K562 (cell line): ENCODE data around the gene SLC38A1. TPM values are rescaled to one million over a fixed set of nuclear protein-coding genes. Genes with fewer than 3 reads are reported as not detected.

Experiments
- ARID1B ChIP-seq: fragments of 450-650 bp; IDR thresholded peaks from 2 replicates; pipeline ENCODE4 v1.6.1; 2016; ENCODE audit warnings: antibody characterized with exemption, mild to moderate bottlenecking, inconsistent platforms
- BRD4 ChIP-seq: fragments of 200-600 bp; sonication (generic); IDR thresholded peaks from 2 replicates; pipeline ENCODE4 v1.6.1; 2017; ENCODE audit warnings: inconsistent platforms
- EGR1 ChIP-seq: fragments of 450-650 bp; conservative IDR thresholded peaks from 2 replicates; pipeline ENCODE4 v1.6.1; 2017; ENCODE audit warnings: mild to moderate bottlenecking
- ELF4 ChIP-seq: fragments of 450-650 bp; formaldehyde crosslinking; IDR thresholded peaks from 2 replicates; pipeline ENCODE4 v1.4.0; 2022; ENCODE audit warnings: missing genetic modification characterization
- FOXK2 ChIP-seq, 2 experiments: fragments of 450-650 bp; IDR thresholded peaks in 1 of 2; conservative IDR thresholded peaks in 1 of 2; 2 replicates each; pipeline ENCODE4 v1.6.1; 2016; ENCODE audit warnings: low read depth in 2 of 2, mild to moderate bottlenecking in 1 of 2
- HDAC1 ChIP-seq, 2 experiments: fragments of 450-650 bp; IDR thresholded peaks; 2 replicates each; pipeline ENCODE4 v1.6.1; 2016 to 2017; ENCODE audit warnings: inconsistent platforms in 1 of 2, mild to moderate bottlenecking in 1 of 2, moderate library complexity in 1 of 2
- HNRNPK ChIP-seq: fragments of 200-400 bp; formaldehyde crosslinking; IDR thresholded peaks from one replicate; pipeline ENCODE4 v1.6.1; 2018; ENCODE audit warnings: mild to moderate bottlenecking, low read depth, low read length; ENCODE audit not compliant: poor library complexity, severe bottlenecking
- KAT7 ChIP-seq: sonication (generic); formaldehyde crosslinking; IDR thresholded peaks from 2 replicates; pipeline ENCODE4 v1.8.0; 2022; ENCODE audit warnings: missing genetic modification reagents, mild to moderate bottlenecking, borderline replicate concordance
- RBM22 ChIP-seq: fragments of 200-400 bp; formaldehyde crosslinking; IDR thresholded peaks from 2 replicates; pipeline ENCODE4 v1.6.1; 2018; ENCODE audit warnings: low read length, low read depth; ENCODE audit not compliant: poor library complexity, severe bottlenecking
- RUNX1 ChIP-seq: sonication (generic); IDR thresholded peaks from 2 replicates; pipeline ENCODE4 v1.6.1; 2016; ENCODE audit warnings: antibody characterized with exemption, low read depth
- SIX5 ChIP-seq, 2 experiments: IDR thresholded peaks; 2 replicates each; pipeline ENCODE4 v1.6.1; 2011; ENCODE audit warnings: low read length in 2 of 2, borderline replicate concordance in 1 of 2, low read depth in 1 of 2, mild to moderate bottlenecking in 1 of 2, moderate library complexity in 1 of 2; ENCODE audit not compliant: insufficient read depth in 1 of 2
- SRSF1 ChIP-seq: fragments of 200-400 bp; formaldehyde crosslinking; IDR thresholded peaks from 2 replicates; pipeline ENCODE4 v1.6.1; 2017; ENCODE audit warnings: mild to moderate bottlenecking, low read depth, low read length, moderate library complexity
- TCF3 ChIP-seq: sonication (generic); formaldehyde crosslinking; IDR thresholded peaks from 2 replicates; pipeline ENCODE4 v1.4.0; 2020; ENCODE audit warnings: mild to moderate bottlenecking, missing genetic modification reagents
- ZNF561 ChIP-seq: fragments of 450-650 bp; formaldehyde crosslinking; conservative IDR thresholded peaks from 2 replicates; pipeline ENCODE4 v1.4.0; 2020; ENCODE audit warnings: mild to moderate bottlenecking, moderate library complexity
- ZNF586 ChIP-seq: fragments of 450-650 bp; formaldehyde crosslinking; conservative IDR thresholded peaks from 2 replicates; pipeline ENCODE4 v1.4.0; 2020; ENCODE audit warnings: mild to moderate bottlenecking, moderate library complexity
- ZNF766 ChIP-seq: fragments of 200-800 bp; sonication (Bioruptor generic); conservative IDR thresholded peaks from 2 replicates; pipeline ENCODE4 v1.6.1; 2016; ENCODE audit warnings: missing genetic modification characterization, missing compliant biosample characterization
- polyA plus RNA-seq, 8 experiments: library from polyadenylated mRNA; depleted of rRNA in 4 of 8; stranded (reverse) in 5 of 8; unstranded in 3 of 8; fragments of >200 nt; fragmentation: Nextera tagmentation in 2 of 8; fragmentation: Illumina TruSeq in 1 of 8; extraction: Ambion mirVana in 2 of 8; extraction: Trizol in 1 of 8; gene quantifications; 2 replicates each; pipeline versions ENCODE4 v1.2.1 to v1.2.3, GENCODE V29; 2011 to 2014; ENCODE audit warnings: inconsistent platforms in 1 of 8, missing spikeins in 1 of 8
- total RNA-seq, 7 experiments: library from RNA; depleted of rRNA in 6 of 7; stranded (reverse); fragments of >200 nt in 6 of 7; fragmentation: Illumina TruSeq in 2 of 7; extraction: Trizol in 2 of 7; gene quantifications; 2 replicates each; pipeline versions ENCODE4 v1.2.1 to v1.2.3, GENCODE V29; 2011 to 2021; ENCODE audit warnings: low replicate concordance in 1 of 7
- TF ChIP-seq, protein P1 (sequence below): fragments of 200-800 bp; sonication (Bioruptor generic); IDR thresholded peaks from 2 replicates; pipeline ENCODE4 v1.6.1; 2017; ENCODE audit warnings: missing genetic modification characterization, missing compliant biosample characterization
- TF ChIP-seq, protein P2 (sequence below): sonication (generic); formaldehyde crosslinking; IDR thresholded peaks from 2 replicates; pipeline ENCODE4 v1.8.1; 2023; ENCODE audit warnings: mild to moderate bottlenecking, missing genetic modification reagents, moderate library complexity
- TF ChIP-seq, protein P3 (sequence below): fragments of 450-650 bp; IDR thresholded peaks from 2 replicates; pipeline ENCODE4 v1.7.1; 2018; ENCODE audit warnings: mild to moderate bottlenecking, low read depth; ENCODE audit not compliant: partially characterized antibody
- TF ChIP-seq, protein P4 (sequence below), 2 experiments: fragments of 450-650 bp; IDR thresholded peaks; 2 replicates each; pipeline ENCODE4 v1.6.1; 2016

SLC38A1 gene
- total and polyA plus RNA-seq, 9 of the 15 experiments (the other 6 are each of a cell fraction or from before 2014, with no cell fraction given): 51.9 to 112 (median 75.0) TPM

DNA sequence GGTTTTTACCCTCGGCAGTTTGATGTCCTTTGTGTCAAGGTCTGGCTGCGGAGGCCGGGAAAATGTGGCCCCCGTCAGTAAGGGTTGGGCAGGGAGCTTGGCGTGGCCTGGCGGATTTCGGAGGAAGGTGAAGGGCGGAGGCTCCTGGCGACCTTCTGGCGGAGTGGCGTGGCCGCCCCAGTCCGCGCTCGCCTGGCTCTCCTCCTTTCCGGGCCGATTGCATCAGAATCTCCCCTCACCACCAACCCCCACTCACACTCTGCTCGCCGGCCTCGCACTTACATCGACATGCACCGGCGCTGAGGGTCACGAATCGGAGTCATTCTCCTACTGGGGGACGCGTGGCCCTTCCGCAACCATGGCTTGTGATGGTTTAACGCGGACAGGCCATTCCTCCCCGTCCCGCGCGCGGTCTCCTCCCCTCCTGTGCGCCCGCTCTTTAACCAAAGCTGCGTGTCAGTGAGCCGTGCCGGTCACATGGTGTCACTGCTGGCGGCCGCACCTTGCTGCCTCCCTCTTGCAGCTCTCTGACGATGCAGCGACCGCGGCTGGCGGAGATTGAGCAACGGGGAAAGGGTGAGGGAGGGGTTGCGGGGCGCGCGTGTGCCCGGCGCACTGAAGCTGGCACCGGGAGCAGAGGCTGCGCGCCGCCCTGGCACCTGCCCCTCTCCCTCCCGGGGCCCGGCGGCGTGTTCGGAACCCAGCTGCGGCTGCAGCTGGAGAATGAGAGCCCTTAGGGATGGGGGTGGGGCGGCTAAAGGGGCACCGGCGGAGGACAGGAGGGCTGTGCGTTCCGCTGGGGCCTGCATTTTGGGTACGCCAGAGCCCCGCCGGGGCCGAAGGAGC, at the start of gene SLC38A1 (continued):
- TF ChIP-seq, protein P1, sequence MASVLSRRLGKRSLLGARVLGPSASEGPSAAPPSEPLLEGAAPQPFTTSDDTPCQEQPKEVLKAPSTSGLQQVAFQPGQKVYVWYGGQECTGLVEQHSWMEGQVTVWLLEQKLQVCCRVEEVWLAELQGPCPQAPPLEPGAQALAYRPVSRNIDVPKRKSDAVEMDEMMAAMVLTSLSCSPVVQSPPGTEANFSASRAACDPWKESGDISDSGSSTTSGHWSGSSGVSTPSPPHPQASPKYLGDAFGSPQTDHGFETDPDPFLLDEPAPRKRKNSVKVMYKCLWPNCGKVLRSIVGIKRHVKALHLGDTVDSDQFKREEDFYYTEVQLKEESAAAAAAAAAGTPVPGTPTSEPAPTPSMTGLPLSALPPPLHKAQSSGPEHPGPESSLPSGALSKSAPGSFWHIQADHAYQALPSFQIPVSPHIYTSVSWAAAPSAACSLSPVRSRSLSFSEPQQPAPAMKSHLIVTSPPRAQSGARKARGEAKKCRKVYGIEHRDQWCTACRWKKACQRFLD: peak; percentile 73
- TF ChIP-seq ZNF586: no peak
- TF ChIP-seq EGR1: no peak
- peak; percentile 20 for TF ChIP-seq TCF3 (CRISPR knock-in tag)
- TF ChIP-seq RBM22: peak; percentile 80
- peak; percentile 62 for TF ChIP-seq ARID1B
- no peak for TF ChIP-seq SIX5 (IDR thresholded peaks at IDR 0.05; ENCODE audit: borderline replicate concordance in 1 of 2, insufficient read depth in 1 of 2, low read depth in 1 of 2, low read length in 2 of 2)
- no peak; a peak in 1 of 4 replicates for TF ChIP-seq FOXK2 (conservative IDR thresholded peaks at IDR 0.05 in 1 of 2, IDR thresholded peaks at IDR 0.05 in 1 of 2; ENCODE audit: low read depth in 2 of 2)
- TF ChIP-seq, protein P2, sequence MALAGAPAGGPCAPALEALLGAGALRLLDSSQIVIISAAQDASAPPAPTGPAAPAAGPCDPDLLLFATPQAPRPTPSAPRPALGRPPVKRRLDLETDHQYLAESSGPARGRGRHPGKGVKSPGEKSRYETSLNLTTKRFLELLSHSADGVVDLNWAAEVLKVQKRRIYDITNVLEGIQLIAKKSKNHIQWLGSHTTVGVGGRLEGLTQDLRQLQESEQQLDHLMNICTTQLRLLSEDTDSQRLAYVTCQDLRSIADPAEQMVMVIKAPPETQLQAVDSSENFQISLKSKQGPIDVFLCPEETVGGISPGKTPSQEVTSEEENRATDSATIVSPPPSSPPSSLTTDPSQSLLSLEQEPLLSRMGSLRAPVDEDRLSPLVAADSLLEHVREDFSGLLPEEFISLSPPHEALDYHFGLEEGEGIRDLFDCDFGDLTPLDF (CRISPR knock-in tag): peak; percentile 77; the same call in 1 of the 2 replicates
- no peak for TF ChIP-seq HNRNPK
- 0 out of 2 replicates have a peak, but pooled peaks have one; percentile 45 for TF ChIP-seq KAT7 (CRISPR knock-in tag)
- TF ChIP-seq ZNF561: no peak
- TF ChIP-seq ZNF766: no peak
- TF ChIP-seq HDAC1 (IDR thresholded peaks at IDR 0.05): peak in 1 of 2 experiments; percentile 74; a peak in 2 of 4 replicates
- peak; percentile 93 for TF ChIP-seq BRD4
- 0 out of 2 replicates have a peak, but pooled peaks have one; percentile 7 for TF ChIP-seq RUNX1
- no peak for TF ChIP-seq SRSF1
- TF ChIP-seq, protein P3, sequence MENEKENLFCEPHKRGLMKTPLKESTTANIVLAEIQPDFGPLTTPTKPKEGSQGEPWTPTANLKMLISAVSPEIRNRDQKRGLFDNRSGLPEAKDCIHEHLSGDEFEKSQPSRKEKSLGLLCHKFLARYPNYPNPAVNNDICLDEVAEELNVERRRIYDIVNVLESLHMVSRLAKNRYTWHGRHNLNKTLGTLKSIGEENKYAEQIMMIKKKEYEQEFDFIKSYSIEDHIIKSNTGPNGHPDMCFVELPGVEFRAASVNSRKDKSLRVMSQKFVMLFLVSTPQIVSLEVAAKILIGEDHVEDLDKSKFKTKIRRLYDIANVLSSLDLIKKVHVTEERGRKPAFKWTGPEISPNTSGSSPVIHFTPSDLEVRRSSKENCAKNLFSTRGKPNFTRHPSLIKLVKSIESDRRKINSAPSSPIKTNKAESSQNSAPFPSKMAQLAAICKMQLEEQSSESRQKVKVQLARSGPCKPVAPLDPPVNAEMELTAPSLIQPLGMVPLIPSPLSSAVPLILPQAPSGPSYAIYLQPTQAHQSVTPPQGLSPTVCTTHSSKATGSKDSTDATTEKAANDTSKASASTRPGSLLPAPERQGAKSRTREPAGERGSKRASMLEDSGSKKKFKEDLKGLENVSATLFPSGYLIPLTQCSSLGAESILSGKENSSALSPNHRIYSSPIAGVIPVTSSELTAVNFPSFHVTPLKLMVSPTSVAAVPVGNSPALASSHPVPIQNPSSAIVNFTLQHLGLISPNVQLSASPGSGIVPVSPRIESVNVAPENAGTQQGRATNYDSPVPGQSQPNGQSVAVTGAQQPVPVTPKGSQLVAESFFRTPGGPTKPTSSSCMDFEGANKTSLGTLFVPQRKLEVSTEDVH: no peak
- TF ChIP-seq ELF4 (CRISPR knock-in tag): no peak
- TF ChIP-seq, protein P4, sequence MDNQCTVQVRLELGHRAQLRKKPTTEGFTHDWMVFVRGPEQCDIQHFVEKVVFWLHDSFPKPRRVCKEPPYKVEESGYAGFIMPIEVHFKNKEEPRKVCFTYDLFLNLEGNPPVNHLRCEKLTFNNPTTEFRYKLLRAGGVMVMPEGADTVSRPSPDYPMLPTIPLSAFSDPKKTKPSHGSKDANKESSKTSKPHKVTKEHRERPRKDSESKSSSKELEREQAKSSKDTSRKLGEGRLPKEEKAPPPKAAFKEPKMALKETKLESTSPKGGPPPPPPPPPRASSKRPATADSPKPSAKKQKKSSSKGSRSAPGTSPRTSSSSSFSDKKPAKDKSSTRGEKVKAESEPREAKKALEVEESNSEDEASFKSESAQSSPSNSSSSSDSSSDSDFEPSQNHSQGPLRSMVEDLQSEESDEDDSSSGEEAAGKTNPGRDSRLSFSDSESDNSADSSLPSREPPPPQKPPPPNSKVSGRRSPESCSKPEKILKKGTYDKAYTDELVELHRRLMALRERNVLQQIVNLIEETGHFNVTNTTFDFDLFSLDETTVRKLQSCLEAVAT (IDR thresholded peaks at IDR 0.05): peak in 1 of 2 experiments; percentile 19; a peak in 2 of 4 replicates
